Activated naive CD4-positive, alpha-beta T cell treated with anti-CD3 and anti-CD28 coated beads for 36 hours (primary cell): Measurements from ENCODE around the gene CLSTN3. TPM values are rescaled to one million over a fixed set of nuclear protein-coding genes. Genes with fewer than 3 reads are reported as not detected.

Source experiments
- CTCF ChIA-PET: fragments of 350-600 bp; sonication (Branson Sonifier 250); formaldehyde crosslinking; loops from one replicate; lab custom pipeline; 2021; ENCODE audit warnings: antibody characterized with exemption; lab: Charles Lee
- DNase-seq: peaks from one replicate; pipeline ENCODE4 v3.0.0-alpha.2; 2020
- H3K27ac Mint-ChIP-seq: one replicate; pipeline ENCODE4 v1.8.0; 2021; ENCODE audit warnings: mild to moderate bottlenecking, mixed read lengths
- H3K27me3 Mint-ChIP-seq: one replicate; pipeline ENCODE4 v1.8.0; 2021; ENCODE audit warnings: low read depth, mixed read lengths
- H3K36me3 Mint-ChIP-seq: one replicate; pipeline ENCODE4 v1.8.0; 2021; ENCODE audit warnings: low read depth, mixed read lengths
- H3K4me1 Mint-ChIP-seq: one replicate; pipeline ENCODE4 v1.8.0; 2021; ENCODE audit warnings: low read depth, mixed read lengths
- H3K4me3 Mint-ChIP-seq: one replicate; pipeline ENCODE4 v1.8.0; 2021; ENCODE audit warnings: mild to moderate bottlenecking, moderate library complexity, mixed read lengths
- H3K9me3 Mint-ChIP-seq: one replicate; pipeline ENCODE4 v1.8.0; 2021; ENCODE audit warnings: mixed read lengths
- intact Hi-C: fragments of 100-400 bp; cut with micrococcal nuclease; formaldehyde crosslinking; loops from one replicate; pipeline ENCODE4 v1.15.1; 2023
- total RNA-seq, 2 experiments: library from RNA; stranded (reverse); gene quantifications; one replicate each; pipeline ENCODE4 v1.2.3, GENCODE V29; 2021

The CLSTN3 gene
- total RNA-seq, 2 experiments from 2014 or later, result 18.3 to 21.8 TPM

GRCh38 chr12:7117670-7118069 is 12.5 kb upstream of the CLSTN3 start:
- H3K9me3 Mint-ChIP-seq, result no peaks in the 10 kb centered on the region
- no peaks in the 10 kb centered on the region for H3K27me3 Mint-ChIP-seq
- H3K36me3 Mint-ChIP-seq, result peaks cover 5% of the 10 kb centered on the region
- peaks cover 4% of the 10 kb centered on the region for H3K4me1 Mint-ChIP-seq
- DNase-seq, result no peak
- intact Hi-C loops, result no loop called here
- CTCF ChIA-PET, result no interaction called here
- H3K4me3 Mint-ChIP-seq, result no peak overlapping the region
- no peak overlapping the region for H3K27ac Mint-ChIP-seq

DNA sequence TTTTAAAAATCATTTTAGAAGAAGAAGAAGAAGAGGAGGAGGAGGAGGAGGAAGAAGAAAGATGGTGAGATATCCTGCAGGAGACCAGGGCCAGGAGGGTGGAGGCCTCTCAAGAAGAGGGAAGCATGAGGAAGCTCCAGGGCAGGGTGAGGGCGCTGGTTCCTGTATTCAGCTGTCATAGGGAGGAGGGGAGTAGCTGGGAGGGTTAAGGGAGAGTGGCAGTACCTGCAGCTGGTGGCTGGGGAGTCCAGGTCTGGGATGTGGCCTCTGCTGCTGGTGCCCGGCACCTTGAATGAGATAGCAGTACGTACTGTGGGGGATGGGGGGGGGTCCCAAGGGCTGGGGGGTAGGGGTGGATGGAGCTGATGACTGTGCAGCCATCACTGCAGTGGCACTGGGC is 11.3 kb upstream of the CLSTN3 start:
- DNase-seq, result no peak
- H3K9me3 Mint-ChIP-seq, result no peaks in the 10 kb centered on the region
- H3K4me1 Mint-ChIP-seq, result no peaks in the 10 kb centered on the region
- H3K27me3 Mint-ChIP-seq, result no peaks in the 10 kb centered on the region
- peaks cover 5% of the 10 kb centered on the region for H3K36me3 Mint-ChIP-seq
- CTCF ChIA-PET, result no interaction called here
- intact Hi-C loops, result no loop called here
- no peak overlapping the region for H3K27ac Mint-ChIP-seq
- no peak overlapping the region for H3K4me3 Mint-ChIP-seq

DNA sequence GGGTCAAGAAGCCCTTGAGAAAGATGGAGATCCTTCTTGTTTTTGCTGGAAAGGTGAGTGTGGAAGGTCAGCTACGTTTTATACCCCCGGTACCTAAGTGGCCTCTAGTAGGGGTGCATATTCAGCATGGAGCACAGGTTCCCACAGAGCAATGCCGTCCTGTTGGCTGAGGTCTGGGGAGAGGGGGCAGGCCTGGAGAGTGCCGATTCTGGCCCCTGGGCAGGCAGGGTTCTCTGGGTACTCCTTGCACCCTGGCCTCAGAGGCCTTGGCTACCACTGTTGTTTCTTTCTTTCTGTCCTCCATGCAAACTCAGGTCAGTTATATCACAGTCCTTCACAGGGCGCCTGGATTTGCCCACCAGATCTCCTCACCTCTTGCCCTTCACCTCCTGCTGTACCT is 10.0 kb upstream of the CLSTN3 start:
- H3K4me1 Mint-ChIP-seq, result no peaks in the 10 kb centered on the region
- CTCF ChIA-PET, result interaction anchor here (0.5 to 1.2 kb wide), 2 partner anchors 9 to 1539 kb away, joined by 3 to 4 read pairs; no protein-coding TSS in a partner anchor
- no peak for DNase-seq
- intact Hi-C loops, result no loop called here
- H3K27me3 Mint-ChIP-seq, result no peaks in the 10 kb centered on the region
- no peaks in the 10 kb centered on the region for H3K9me3 Mint-ChIP-seq
- H3K27ac Mint-ChIP-seq, result no peak overlapping the region
- H3K36me3 Mint-ChIP-seq, result peaks cover 5% of the 10 kb centered on the region
- H3K4me3 Mint-ChIP-seq, result no peak overlapping the region

GRCh38 chr12:7121324-7121723 is 8.8 kb upstream of the CLSTN3 start:
- CTCF ChIA-PET, result interaction anchor here (1.3 kb wide), 1 partner anchor 14 kb away, joined by 3 read pairs; no protein-coding TSS in a partner anchor
- no peaks in the 10 kb centered on the region for H3K27me3 Mint-ChIP-seq
- peaks cover 5% of the 10 kb centered on the region for H3K36me3 Mint-ChIP-seq
- intact Hi-C loops, result no loop called here
- no peaks in the 10 kb centered on the region for H3K9me3 Mint-ChIP-seq
- DNase-seq, result no peak
- no peaks in the 10 kb centered on the region for H3K4me1 Mint-ChIP-seq
- no peak overlapping the region for H3K27ac Mint-ChIP-seq
- H3K4me3 Mint-ChIP-seq, result no peak overlapping the region

DNA sequence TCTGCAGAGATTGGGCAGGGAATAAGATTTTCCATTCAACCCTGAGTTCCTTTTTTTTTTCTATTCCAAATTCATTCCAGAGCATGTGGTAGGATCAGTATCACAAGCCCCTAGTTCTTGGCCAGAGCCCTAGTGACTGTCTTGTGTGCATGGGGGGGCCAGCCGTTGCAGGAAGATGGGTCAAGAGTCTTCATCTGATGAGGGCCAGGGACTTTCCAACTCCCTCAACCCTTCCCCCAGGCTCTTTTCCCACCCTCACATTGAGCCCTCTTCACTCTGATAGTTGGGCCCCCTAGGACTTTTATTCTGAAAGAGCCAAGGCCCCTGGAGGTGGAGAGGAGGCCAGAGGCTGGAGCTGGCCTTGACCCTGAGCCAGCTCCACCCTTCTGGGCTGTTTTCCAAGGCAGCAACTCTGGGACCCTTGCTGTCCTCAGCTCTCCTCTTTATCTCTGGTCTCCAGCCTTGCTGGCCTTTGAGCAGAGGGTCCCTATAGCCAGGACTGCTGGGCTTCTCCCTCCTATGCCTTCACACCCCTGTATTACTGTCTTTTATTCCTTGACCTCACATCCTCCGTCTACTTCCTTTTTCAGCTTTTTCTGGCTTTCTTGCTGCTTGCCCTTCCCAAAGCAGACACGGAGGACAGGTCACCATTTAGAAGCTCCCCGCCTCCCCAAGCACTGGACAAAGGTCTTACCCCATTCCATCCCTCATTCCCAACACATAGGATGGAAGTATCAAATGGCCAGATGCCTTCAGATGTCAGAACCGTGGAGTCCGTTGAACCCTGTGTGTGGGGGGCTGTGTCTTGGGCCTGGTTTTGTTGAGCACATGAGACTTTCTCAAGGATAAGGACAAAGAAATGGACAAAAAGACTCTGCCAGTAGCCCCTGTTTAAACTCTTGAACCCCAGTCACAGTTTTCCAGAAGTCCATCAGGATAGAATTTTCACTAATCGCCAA is 7.1 kb upstream of the CLSTN3 start:
- Mint-ChIP-seq H3K36me3 (peaks cover under 1% of the 10 kb centered on the region), H3K4me3 (no peak overlapping the region), H3K27me3 (no peaks in the 10 kb centered on the region), H3K27ac (no peak overlapping the region), H3K9me3 (no peaks in the 10 kb centered on the region), H3K4me1 (no peaks in the 10 kb centered on the region)
- CTCF ChIA-PET, result interaction anchor here (0.6 to 1.5 kb wide), 2 partner anchors 10 to 24 kb away, joined by 3 to 6 read pairs; no protein-coding TSS in a partner anchor
- DNase-seq, result no peak
- intact Hi-C loops, result no loop called here

DNA sequence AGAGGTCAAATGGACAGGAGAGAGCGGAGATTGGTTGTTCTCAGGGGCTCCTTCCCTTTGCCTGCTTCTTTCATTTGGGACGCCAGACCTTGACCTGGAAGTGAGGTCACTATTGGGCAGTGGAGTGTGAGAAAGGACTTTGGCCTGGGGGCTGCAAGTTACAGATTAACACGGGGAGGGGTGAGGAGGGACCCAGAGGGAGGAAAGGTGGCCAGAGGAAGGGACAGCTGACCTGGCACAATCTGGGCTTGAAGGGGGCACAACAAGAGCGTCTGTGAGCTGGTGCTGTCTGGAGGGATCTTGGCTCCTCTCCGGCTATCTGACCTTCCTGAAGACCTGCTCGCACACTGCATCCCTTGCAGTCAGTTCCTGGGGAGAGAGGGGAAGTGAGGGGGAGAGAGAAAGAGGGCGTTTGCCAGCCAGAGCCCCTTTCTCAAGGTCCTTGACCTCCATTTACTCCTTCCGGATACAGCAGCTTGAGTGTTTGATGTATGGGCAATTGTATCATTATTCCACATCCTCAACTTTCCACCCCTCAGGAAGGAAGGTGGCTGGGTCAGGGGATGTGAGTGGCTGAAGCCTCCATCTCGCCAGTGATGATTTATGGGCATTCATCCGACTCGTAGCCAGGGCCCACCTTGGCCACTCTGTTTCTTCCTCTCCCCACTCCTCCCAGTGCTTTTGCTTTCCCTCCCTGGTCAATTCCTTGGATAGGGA is 6.2 kb upstream of the CLSTN3 start:
- H3K27me3 Mint-ChIP-seq, result no peaks in the 10 kb centered on the region
- no peak overlapping the region for H3K27ac Mint-ChIP-seq
- CTCF ChIA-PET, result interaction anchor here (1.5 kb wide), 1 partner anchor 11 kb away, joined by 6 read pairs; no protein-coding TSS in a partner anchor
- peaks cover 2% of the 10 kb centered on the region for H3K4me1 Mint-ChIP-seq
- H3K9me3 Mint-ChIP-seq, result no peaks in the 10 kb centered on the region
- DNase-seq, result no peak
- intact Hi-C loops, result no loop called here
- H3K36me3 Mint-ChIP-seq, result no peaks in the 10 kb centered on the region
- H3K4me3 Mint-ChIP-seq, result no peak overlapping the region

DNA sequence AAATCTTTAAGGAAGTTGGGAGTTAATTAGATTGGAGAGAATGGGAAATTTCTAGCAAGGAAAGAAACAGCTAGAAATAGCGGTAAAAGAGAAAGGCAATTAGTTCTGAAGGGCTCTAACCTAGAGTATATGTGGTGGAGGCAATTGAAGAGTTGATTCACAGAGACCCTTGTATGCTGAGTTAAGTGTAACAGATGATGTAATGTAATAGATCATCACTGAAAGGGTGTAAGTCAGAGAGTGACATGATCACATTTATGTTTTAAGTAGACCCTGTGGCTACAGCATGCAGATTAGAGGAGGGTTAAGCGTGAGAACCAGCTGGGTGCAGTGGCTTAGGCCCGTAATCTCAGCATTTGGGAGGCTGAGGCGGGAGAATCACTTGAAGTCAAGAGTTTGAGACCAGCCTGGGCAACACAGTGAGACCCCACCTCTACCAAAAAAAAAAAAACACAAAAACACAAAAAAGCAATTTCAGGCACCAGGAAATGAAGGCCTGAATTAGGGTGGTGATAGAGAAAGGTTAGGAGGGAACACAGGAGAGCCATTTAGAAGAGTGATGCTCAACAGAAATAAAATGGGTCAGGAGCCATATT is 4.4 kb upstream of the CLSTN3 start:
- H3K27ac Mint-ChIP-seq, result no peak overlapping the region
- H3K27me3 Mint-ChIP-seq, result no peaks in the 10 kb centered on the region
- intact Hi-C loops, result no loop called here
- no peak overlapping the region for H3K4me3 Mint-ChIP-seq
- no peak for DNase-seq
- CTCF ChIA-PET, result interaction anchor here (0.7 to 1.9 kb wide), 3 partner anchors 13 to 82 kb away, joined by 3 to 7 read pairs (median 3); no protein-coding TSS in a partner anchor
- H3K36me3 Mint-ChIP-seq, result no peaks in the 10 kb centered on the region
- peaks cover 9% of the 10 kb centered on the region for H3K4me1 Mint-ChIP-seq
- no peaks in the 10 kb centered on the region for H3K9me3 Mint-ChIP-seq

- CTCF ChIA-PET, result interaction anchor here (0.6 to 1.4 kb wide), 2 partner anchors 15 to 17 kb away, joined by 3 read pairs; no protein-coding TSS in a partner anchor
- no peaks in the 10 kb centered on the region for H3K36me3 Mint-ChIP-seq
Measured at GRCh38 chr12:7127916-7128626, 2.1 kb upstream of the CLSTN3 start.

GRCh38 chr12:7128681-7129286 is 1.4 kb upstream of the CLSTN3 start, which contains the start of gene RBP5:
Gene RBP5 (minus strand): TSS chr12:7128889. CDS start chr12:7128775, 114 bp downstream.
- H3K27me3 Mint-ChIP-seq, result no peaks in the 10 kb centered on the region
- peaks cover 27% of the 10 kb centered on the region for H3K4me1 Mint-ChIP-seq
- DNase-seq, result no peak
- H3K27ac Mint-ChIP-seq, result no peak within 1 kb of the TSS
- intact Hi-C loops, result no loop called here
- no peaks in the 10 kb centered on the region for H3K9me3 Mint-ChIP-seq
- H3K4me3 Mint-ChIP-seq, result peak within 1 kb of the TSS; percentile 82
- no peaks in the 10 kb centered on the region for H3K36me3 Mint-ChIP-seq
- CTCF ChIA-PET, result interaction anchor here (0.6 to 1.4 kb wide), 2 partner anchors 14 to 16 kb away, joined by 3 read pairs; no protein-coding TSS in a partner anchor

More at GRCh38 chr12:7127916-7128626, 2.1 kb upstream of the CLSTN3 start:
- Mint-ChIP-seq H3K27me3 (no peaks in the 10 kb centered on the region), H3K27ac (no peak overlapping the region), H3K4me3 (no peak overlapping the region), H3K4me1 (peaks cover 27% of the 10 kb centered on the region), H3K9me3 (no peaks in the 10 kb centered on the region)
- intact Hi-C loops, result no loop called here
- no peak for DNase-seq

GRCh38 chr12:7129287-7129871 is 792 bp upstream of the CLSTN3 start:
- no peak overlapping the region for H3K27ac Mint-ChIP-seq
- peak overlapping the region; percentile 82 for H3K4me3 Mint-ChIP-seq
- no peaks in the 10 kb centered on the region for H3K36me3 Mint-ChIP-seq
- CTCF ChIA-PET, result interaction anchor here (1.4 kb wide), 1 partner anchor 15 kb away, joined by 3 read pairs; no protein-coding TSS in a partner anchor
- peaks cover 27% of the 10 kb centered on the region for H3K4me1 Mint-ChIP-seq
- intact Hi-C loops, result no loop called here
- no peak for DNase-seq
- H3K9me3 Mint-ChIP-seq, result no peaks in the 10 kb centered on the region
- no peaks in the 10 kb centered on the region for H3K27me3 Mint-ChIP-seq
